Pancreas (tissue), 10 donors: ENCODE results near the gene MST1R. TPM values are rescaled to one million over a fixed set of nuclear protein-coding genes. Genes with fewer than 3 reads are reported as not detected.

Experiments
- ATAC-seq, 4 donors: fragments of 200-7000 bp; cut with Tn5 transposase; one replicate each; pipeline versions ENCODE4 v1.8.0 to v1.9.1; 2020; ENCODE audit warnings: mild to moderate bottlenecking in 4 of 4, moderate library complexity in 4 of 4
- DNase-seq, 6 donors: peaks; one replicate each; pipeline ENCODE4 v3.0.0-alpha.2; 2020
- FAIRE-seq: peaks from 2 replicates; lab custom pipeline; 2012; peaks lifted over from hg19 to GRCh38; lab: Jason Lieb, UNC
- H3K27ac ChIP-seq, 4 donors: fragments of 200-600 bp; sonication (generic); 1 replicate in 3 of 4; 2 replicates in 1 of 4; pipeline versions ENCODE4 v1.5.0 to v1.8.0; 2020
- H3K27me3 ChIP-seq, 4 donors: fragments of 200-600 bp; one replicate each; pipeline ENCODE4 v1.8.0; 2021
- H3K36me3 ChIP-seq, 3 donors: fragments of 200-600 bp; sonication (generic) in 1 of 3; one replicate each; pipeline versions ENCODE4 v1.5.0 to v1.8.0; 2020 to 2021
- H3K4me1 ChIP-seq, 3 donors: fragments of 200-600 bp; one replicate each; pipeline ENCODE4 v1.8.0; 2021
- H3K4me3 ChIP-seq, 4 donors: fragments of 200-600 bp; sonication (generic) in 2 of 4; one replicate each; pipeline versions ENCODE4 v1.5.0 to v1.8.0; 2020 to 2021
- H3K9me3 ChIP-seq, 4 donors: fragments of 200-600 bp; one replicate each; pipeline ENCODE4 v1.8.0; 2021
- WGBS, 2 donors: extraction: QIAGEN DNeasy Blood & Tissue Kit; methylation state at CpG; one replicate each; pipeline ENCODE4 v1.1.7; 2013; 5-methylcytosine and 5-hydroxymethylcytosine counted together
- intact Hi-C, 3 donors: fragments of 100-400 bp; cut with DNase I; formaldehyde crosslinking; loops; one replicate each; pipeline versions ENCODE4 v1.11.1 to v1.14.2; 2022
- polyA plus RNA-seq, 2 donors: library from polyadenylated mRNA; stranded (reverse); fragments of 200-250 nt; gene quantifications; one replicate each; pipeline ENCODE4 v1.2.3, GENCODE V29; 2013
- total RNA-seq, 6 donors: library from RNA; stranded (reverse); fragmentation: NEBNext Ultra II Directional in 4 of 6; extraction: Animal tissue kit (Norgen Biotek cat#: 25700) in 4 of 6; gene quantifications; one replicate each; pipeline versions ENCODE4 v1.2.1 to v1.2.4, GENCODE V29; 2021 to 2023
- TF ChIP-seq, protein P1 (sequence below), 4 donors: fragments of 200-600 bp; sonication (generic) in 3 of 4; IDR thresholded peaks; one replicate each; pipeline versions ENCODE4 v1.5.0 to v1.8.0; 2021; ENCODE audit warnings: antibody characterized with exemption in 4 of 4
- donor health status: healthy with polysubstance abuse.
- donor health status: DM: no; HTN: no; CAD: no; lungs with moderate emphysema.
- donor health status: DM: no; HTN: no; CAD: no.
- donor health status: control.
- donor health status: control.
- donor health status: Bipolar disorder and iron deficiency.
- donor health status: DM: yes; HTN: yes; CAD: no.
- donor health status: DM: no; HTN: no; CAD: no.
- donor health status: DM: no; HTN: no; CAD: no.
- donor health status: DM: yes; HTN: yes; CAD: no.

MST1R gene
- total and polyA plus RNA-seq, 8 donors: 4.9 to 14.7 (median 7.0) TPM

DNA sequence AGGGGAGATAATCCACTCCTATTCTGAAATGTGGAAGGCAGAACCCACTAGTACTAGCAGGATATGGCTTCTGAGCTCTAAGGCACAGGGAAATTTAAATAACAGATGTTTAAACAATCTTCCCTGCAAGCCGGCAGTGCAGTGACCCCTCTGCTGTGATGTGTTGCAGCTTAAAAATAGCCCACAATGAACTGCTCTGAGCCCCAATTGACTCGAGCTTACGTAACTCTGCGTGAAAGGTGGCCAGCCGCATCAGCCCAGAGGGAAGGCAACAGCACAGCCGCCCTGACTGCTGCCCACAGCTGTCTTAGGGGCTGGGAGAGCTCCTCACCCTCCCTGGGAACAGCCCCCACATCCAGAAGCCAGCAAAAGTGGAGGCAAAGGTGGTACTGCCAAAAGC, 21.5 kb downstream of the MST1R start:
- no peaks in the 10 kb centered on the region for H3K27me3 ChIP-seq
- DNase-seq (no peak), ATAC-seq (no peak), FAIRE-seq (no peak)
- no peaks in the 10 kb centered on the region for H3K36me3 ChIP-seq
- H3K4me3 ChIP-seq: no peak overlapping the region
- intact Hi-C loops: no loop called here
- H3K9me3 ChIP-seq: no peaks in the 10 kb centered on the region
- TF ChIP-seq, protein P1, sequence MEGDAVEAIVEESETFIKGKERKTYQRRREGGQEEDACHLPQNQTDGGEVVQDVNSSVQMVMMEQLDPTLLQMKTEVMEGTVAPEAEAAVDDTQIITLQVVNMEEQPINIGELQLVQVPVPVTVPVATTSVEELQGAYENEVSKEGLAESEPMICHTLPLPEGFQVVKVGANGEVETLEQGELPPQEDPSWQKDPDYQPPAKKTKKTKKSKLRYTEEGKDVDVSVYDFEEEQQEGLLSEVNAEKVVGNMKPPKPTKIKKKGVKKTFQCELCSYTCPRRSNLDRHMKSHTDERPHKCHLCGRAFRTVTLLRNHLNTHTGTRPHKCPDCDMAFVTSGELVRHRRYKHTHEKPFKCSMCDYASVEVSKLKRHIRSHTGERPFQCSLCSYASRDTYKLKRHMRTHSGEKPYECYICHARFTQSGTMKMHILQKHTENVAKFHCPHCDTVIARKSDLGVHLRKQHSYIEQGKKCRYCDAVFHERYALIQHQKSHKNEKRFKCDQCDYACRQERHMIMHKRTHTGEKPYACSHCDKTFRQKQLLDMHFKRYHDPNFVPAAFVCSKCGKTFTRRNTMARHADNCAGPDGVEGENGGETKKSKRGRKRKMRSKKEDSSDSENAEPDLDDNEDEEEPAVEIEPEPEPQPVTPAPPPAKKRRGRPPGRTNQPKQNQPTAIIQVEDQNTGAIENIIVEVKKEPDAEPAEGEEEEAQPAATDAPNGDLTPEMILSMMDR (IDR thresholded peaks at IDR 0.05): no peak
- H3K27ac ChIP-seq: no peak overlapping the region
- 32 to 43% methylated on average over 6 of the region's 6 CpGs for WGBS, 2 donors
- no peaks in the 10 kb centered on the region for H3K4me1 ChIP-seq

DNA sequence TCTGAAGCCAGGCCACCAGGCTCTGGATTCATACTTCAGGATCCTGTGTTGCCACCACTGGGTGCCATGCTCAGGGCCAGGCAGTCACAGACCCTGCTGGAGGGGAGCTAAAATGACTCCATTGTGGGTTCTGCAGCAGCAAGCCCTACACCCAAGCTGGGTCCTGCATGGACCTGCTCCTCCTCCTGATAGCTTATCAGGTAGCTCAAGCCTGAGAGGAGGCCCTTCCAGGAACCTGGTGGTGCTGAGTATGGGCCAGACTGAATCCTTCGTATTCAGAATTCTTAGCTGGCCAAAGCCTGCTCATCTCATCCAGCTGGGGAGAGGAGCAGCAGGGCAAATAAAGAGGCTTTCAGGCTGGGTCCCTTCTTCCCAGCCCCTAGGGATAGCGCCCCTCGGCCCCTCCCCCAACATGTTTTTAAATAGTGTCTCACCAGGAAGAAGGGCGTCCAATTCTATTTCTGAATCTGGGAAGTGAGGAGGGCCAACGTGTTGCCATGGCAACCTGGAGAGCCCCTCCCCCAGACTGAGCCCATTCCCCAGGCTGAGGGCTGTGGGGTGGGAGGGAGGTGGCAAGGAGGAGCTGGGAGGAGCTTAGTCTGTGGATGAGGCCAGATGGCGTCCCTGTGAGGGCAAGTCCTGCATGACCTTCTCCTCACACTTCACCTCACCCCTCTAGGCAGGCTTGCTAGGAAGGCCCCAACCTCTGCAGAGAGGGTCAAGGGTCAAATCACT, 22.9 kb downstream of the MST1R start:
- DNase-seq: no peak
- Histone ChIP-seq H3K36me3 (no peaks in the 10 kb centered on the region), H3K27me3 (no peaks in the 10 kb centered on the region), H3K4me3 (no peak overlapping the region), H3K9me3 (no peaks in the 10 kb centered on the region), H3K4me1 (no peaks in the 10 kb centered on the region), H3K27ac (no peak overlapping the region)
- FAIRE-seq: no peak
- intact Hi-C loops: no loop called here
- no peak for ATAC-seq
- WGBS, 2 donors: 49 to 54% methylated on average over 6 of the region's 6 CpGs
- TF ChIP-seq, protein P1 (IDR thresholded peaks at IDR 0.05): no peak

DNA sequence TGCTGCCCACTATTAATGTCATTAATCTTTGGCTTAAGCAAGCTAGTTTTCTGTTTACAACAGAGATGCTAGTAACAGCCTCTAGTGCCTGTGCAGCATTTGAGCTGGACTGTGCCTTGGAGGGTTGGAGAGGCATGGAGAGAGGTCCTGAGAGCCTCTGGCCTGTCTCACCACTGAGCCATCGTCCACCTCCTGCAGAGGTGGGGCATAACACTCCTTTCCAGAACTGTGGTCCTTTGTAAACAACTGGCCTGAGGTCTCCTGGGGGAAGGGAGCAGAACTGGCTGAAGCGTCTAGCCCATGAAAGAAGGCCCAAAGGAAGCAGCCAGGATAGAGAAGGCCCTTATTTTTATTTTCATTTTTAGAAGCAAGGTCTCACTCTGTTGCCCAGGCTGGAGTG, 24.0 kb downstream of the MST1R start:
- Histone ChIP-seq H3K9me3 (no peaks in the 10 kb centered on the region), H3K27me3 (no peaks in the 10 kb centered on the region), H3K4me1 (no peaks in the 10 kb centered on the region), H3K27ac (no peak overlapping the region), H3K36me3 (no peaks in the 10 kb centered on the region), H3K4me3 (no peak overlapping the region)
- intact Hi-C loops: no loop called here
- 72 to 82% methylated on average over 2 of the region's 2 CpGs for WGBS, 2 donors
- DNase-seq (no peak), FAIRE-seq (no peak), ATAC-seq (no peak)
- TF ChIP-seq, protein P1 (IDR thresholded peaks at IDR 0.05): no peak

DNA sequence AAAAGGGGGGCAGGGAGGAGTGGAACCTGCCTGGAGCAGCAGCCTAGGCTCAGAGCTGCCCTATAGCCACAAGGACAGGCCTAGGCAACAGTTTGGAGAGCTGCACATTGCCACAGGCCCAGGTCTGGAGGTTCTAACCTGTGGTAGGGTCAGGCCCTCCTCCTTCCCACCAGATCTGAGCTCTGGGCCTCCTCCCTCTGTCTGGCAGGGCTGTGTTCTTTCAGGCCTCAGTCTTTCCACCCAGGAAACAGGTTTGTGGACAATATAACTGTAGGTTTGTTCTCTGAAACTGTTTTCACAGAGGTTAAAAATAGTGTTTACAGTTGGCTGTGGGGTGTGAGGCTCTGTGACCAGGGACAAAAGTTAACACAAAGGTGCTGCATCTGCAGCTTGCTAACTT, 25.0 kb downstream of the MST1R start:
- no peaks in the 10 kb centered on the region for H3K27me3 ChIP-seq

DNA sequence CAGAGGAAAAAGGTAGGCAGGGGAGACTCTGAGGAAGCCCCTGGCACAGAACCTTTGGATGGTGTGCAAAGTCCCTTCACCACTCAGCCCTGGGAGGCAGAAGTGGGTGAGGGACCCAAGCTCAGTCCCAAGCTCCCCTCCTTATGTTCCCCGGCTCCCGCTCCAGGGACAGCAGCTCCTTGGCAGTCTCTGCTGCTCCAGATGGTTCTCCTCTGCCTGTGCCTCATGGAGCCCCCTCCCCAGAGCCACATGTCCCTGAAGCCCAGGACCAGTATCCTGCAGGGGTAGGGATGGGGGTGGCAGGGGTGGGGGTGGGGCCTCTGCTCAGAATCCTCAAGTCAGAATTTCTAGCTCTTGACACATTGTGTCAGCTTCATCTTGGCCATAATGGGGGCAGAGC, 26.0 kb downstream of the MST1R start:
- TF ChIP-seq, protein P1 (IDR thresholded peaks at IDR 0.05): no peak
- Histone ChIP-seq H3K27ac (no peak overlapping the region), H3K36me3 (no peaks in the 10 kb centered on the region), H3K4me3 (no peak overlapping the region), H3K9me3 (no peaks in the 10 kb centered on the region), H3K4me1 (no peaks in the 10 kb centered on the region), H3K27me3 (no peaks in the 10 kb centered on the region)
- DNase-seq: no peak
- WGBS, 2 donors: 69 to 88% methylated on average over 2 of the region's 2 CpGs
- ATAC-seq: no peak
- FAIRE-seq: no peak
- intact Hi-C loops: no loop called here

More for the DNA sequence above, 25.0 kb downstream of the MST1R start:
- Histone ChIP-seq H3K27ac (no peak overlapping the region), H3K4me3 (no peak overlapping the region), H3K36me3 (no peaks in the 10 kb centered on the region), H3K9me3 (no peaks in the 10 kb centered on the region), H3K4me1 (no peaks in the 10 kb centered on the region)
- DNase-seq: no peak
- ATAC-seq: no peak
- intact Hi-C loops: no loop called here
- FAIRE-seq: no peak
- TF ChIP-seq, protein P1 (IDR thresholded peaks at IDR 0.05): no peak
